HG02870 (cell line): Measurements from ENCODE around the gene ARID1B.

Source experiments
- ATAC-seq: cut with Tn5 transposase; IDR thresholded peaks from one replicate; pipeline ENCODE4 v1.9.1; 2021; ENCODE audit warnings: mild to moderate bottlenecking, moderate library complexity; ENCODE audit not compliant: unreplicated experiment

The ARID1B gene

DNA sequence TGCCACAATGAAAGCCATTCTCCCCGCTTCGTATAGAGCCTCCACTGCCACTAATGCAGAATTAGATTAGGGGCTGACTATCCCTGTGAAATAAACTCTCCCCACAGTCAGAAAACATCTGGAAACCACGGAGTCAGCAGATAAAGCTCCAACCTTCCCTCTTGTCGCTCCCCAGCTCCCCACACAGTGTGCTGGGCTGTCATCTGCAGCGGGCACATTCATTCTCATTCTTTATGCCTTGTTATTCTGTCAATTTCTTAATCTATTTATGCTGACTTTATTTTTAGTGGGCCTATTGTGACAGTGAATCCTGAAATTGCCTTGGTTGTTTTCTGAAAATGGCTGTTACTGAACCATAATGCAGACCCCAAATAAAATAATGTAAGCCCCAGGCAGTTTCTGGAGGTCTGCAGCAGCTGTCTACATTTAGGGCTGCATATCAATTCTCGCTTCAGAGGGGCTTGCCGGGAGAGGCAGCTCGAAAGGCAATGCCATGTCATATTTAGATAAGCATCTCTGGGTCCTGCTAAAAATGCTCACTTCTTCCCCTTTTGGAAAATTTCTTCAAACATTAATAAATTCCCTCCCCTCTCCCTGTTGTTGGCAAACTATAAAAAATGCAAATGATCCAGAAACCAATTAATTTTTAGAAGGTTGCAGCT, 474.5 kb downstream of the ARID1B start:
- ATAC-seq, result no peak

DNA sequence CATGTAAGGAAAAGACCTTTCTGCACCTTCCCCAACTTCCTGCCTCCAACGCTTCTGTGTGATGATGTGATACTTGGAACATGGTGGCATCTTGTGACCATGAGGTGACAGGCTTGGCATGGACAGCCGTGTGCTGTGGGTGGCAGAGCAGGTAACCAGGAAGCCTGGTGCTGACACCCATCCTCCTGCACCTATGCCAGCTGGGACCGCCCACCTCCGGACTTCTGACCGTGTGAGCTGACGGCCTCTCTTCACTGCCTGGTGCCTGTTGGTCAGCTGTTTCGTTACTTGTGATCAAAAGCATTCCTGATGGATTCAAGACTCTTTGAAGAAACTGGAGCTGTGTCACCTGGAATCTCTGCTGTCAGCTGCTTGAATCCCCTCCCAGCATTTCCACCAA, 475.8 kb downstream of the ARID1B start:
- ATAC-seq, result no peak

DNA sequence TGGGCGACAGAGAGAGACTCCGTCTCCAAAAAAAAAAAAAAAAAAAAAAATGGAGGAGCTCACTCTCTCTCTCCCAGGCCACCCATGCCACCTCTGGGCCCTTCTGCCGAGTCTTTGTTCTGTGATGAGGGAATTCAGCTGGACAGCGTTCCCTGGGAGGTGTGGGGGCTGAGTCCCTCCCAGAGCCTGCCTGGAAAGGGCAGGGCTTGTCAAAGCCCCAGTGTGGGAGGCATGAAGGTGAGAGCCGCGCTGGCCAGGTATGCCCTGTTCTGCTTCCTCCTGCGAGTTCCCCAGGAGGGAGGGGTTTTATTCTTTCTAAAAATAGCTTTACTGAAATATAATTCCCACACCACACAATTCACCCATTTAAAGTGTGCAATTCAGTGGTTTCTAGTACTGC, 476.5 kb downstream of the ARID1B start:
- no peak for ATAC-seq

DNA sequence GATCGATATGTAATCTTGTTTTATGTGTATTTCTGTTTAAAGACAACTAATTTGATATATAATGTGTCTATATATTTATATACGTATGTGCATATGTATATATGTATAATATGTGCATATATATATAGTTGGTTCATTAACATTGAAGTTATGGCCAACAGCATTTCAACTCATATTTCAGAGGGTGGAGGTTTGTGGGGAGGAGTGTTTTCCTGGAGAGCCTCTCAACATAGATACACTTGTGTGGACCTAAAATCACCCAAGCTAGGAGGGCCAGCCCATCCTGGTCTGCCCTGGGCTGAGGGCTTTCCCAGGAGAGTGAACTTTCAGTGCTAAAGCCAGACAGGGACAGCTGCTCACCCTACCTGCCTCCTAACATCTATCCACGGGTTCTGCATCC, 477.4 kb downstream of the ARID1B start:
- ATAC-seq, result no peak

DNA sequence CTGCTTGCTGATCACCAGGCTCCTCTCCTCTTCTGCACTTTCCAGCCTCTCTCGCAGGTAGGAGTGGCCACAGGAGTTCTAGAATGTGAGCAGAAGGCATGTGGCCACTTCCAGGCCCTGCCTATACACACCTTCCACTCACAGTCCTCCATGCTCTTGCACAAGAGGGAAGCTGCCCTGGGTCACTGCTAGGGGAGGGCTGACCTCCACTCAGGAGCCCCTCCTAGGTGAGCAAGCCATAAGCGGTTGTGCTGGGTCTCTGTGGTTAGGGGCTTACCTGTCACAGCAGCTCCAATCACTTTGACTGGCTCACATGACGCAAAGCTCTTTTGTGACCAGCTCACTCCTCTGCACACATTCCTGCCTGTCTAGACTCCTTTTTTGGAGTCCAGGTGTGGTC, 477.9 kb downstream of the ARID1B start:
- ATAC-seq, result no peak

DNA sequence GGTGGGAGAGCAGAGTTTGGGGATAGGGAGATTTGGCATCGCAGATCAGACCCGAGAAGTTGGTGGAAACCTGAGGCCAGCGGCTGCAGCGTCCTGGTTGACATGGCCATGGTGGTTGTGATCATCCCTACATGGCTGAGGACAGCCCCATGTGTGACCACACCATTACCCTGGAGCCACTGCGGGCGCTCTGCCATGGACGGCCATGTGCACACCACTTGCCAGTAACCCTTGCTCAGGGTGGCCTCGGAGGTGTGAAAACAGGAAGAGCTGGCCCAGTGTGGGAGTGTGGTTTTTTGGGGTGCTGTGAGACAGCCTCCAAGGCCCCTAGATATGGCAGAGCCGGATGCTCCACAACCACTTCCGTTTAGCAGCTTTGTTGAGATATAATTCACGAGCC, 481.7 kb downstream of the ARID1B start:
- no peak for ATAC-seq

DNA sequence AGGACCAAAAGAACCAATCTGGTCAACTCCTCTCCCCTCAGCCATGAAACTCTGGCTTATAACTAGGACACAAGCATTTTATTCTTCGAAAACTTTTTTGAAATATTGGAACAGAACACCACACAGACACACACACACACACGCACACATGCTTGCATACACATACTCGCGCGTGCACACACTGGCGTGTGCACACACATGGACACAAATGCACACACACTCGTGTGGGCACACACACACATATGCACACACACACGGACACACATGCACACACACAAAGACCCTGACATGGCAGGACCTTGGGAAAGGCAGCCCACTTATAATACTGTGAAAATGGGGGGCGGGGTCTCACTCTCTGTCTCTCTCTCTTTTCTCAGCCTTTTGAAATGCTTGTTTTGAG, 482.3 kb downstream of the ARID1B start:
- no peak for ATAC-seq
